Natural killer cell (primary cell): ENCODE data around the gene WFDC6. TPM values are rescaled to one million over a fixed set of nuclear protein-coding genes. Genes with fewer than 3 reads are reported as not detected.

Experiments used
- ATAC-seq, 3 donors: fragments of 150-1000 bp in 2 of 3; fragments of 200-7000 bp in 1 of 3; cut with Tn5 transposase; 1 replicate in 1 of 3; 2 replicates in 2 of 3; pipeline ENCODE4 v1.10.0; 2021; ENCODE audit warnings: mild to moderate bottlenecking in 2 of 3, moderate library complexity in 2 of 3
- DNase-seq, 2 donors: peaks; one replicate each; pipeline versions ENCODE4 v3.0.0 to v3.0.0-alpha.2; 2013 to 2021; ENCODE audit warnings: mixed read lengths in 1 of 2
- H3K27ac ChIP-seq: one replicate; pipeline ENCODE4 v1.5.1; 2013; ENCODE audit warnings: mild to moderate bottlenecking, low read length
- H3K27me3 ChIP-seq: one replicate; pipeline ENCODE4 v1.6.1; 2013; ENCODE audit warnings: low read length; ENCODE audit not compliant: control insufficient read depth, insufficient read depth
- H3K36me3 ChIP-seq: one replicate; pipeline ENCODE4 v1.6.1; 2013; ENCODE audit warnings: low read length; ENCODE audit not compliant: control insufficient read depth, insufficient read depth
- H3K4me1 ChIP-seq: one replicate; pipeline ENCODE4 v1.6.1; 2013; ENCODE audit warnings: low read length; ENCODE audit not compliant: control insufficient read depth, insufficient read depth
- H3K4me3 ChIP-seq: one replicate; pipeline ENCODE4 v1.5.1; 2013; ENCODE audit warnings: low read length
- H3K9me3 ChIP-seq: one replicate; pipeline ENCODE4 v1.6.1; 2013; ENCODE audit warnings: low read length; ENCODE audit not compliant: control insufficient read depth, insufficient read depth
- H3K27ac Mint-ChIP-seq, 2 donors: one replicate each; pipeline ENCODE4 v1.8.0; 2022; ENCODE audit warnings: mild to moderate bottlenecking in 2 of 2, mixed read lengths in 2 of 2, moderate library complexity in 1 of 2
- H3K27me3 Mint-ChIP-seq, 2 donors: one replicate each; pipeline ENCODE4 v1.8.0; 2022; ENCODE audit warnings: low read depth in 2 of 2, mixed read lengths in 2 of 2
- H3K36me3 Mint-ChIP-seq: one replicate; pipeline ENCODE4 v1.8.0; 2022; ENCODE audit warnings: mixed read lengths
- H3K4me1 Mint-ChIP-seq, 2 donors: one replicate each; pipeline ENCODE4 v1.8.0; 2022; ENCODE audit warnings: mixed read lengths in 2 of 2
- H3K4me3 Mint-ChIP-seq: one replicate; pipeline ENCODE4 v1.8.0; 2022; ENCODE audit warnings: mild to moderate bottlenecking, moderate library complexity, mixed read lengths
- H3K9me3 Mint-ChIP-seq, 2 donors: one replicate each; pipeline ENCODE4 v1.8.0; 2022; ENCODE audit warnings: mixed read lengths in 2 of 2
- WGBS: methylation state at CpG from one replicate; pipeline ENCODE4 v1.1.7; 2013; ENCODE audit warnings: missing lambda C conversion rate; ENCODE audit not compliant: insufficient coverage; 5-methylcytosine and 5-hydroxymethylcytosine counted together
- intact Hi-C: fragments of 100-400 bp; cut with micrococcal nuclease; formaldehyde crosslinking; loops from one replicate; pipeline ENCODE4 v1.14.2; 2022
- total RNA-seq, 4 donors: library from RNA; stranded (reverse); fragments of 120-200 nt in 1 of 4; gene quantifications; one replicate each; pipeline versions ENCODE4 v1.2.3 to v1.2.4, GENCODE V29; 2013 to 2022
- TF ChIP-seq, protein P1 (sequence below): fragments of 200-600 bp; IDR thresholded peaks from one replicate; pipeline ENCODE4 v1.8.0; 2022; ENCODE audit warnings: antibody characterized with exemption

WFDC6 gene
- total RNA-seq, 3 donors from 2014 or later (not counting 1 experiment from before 2014, with no cell fraction given): not detected

DNA sequence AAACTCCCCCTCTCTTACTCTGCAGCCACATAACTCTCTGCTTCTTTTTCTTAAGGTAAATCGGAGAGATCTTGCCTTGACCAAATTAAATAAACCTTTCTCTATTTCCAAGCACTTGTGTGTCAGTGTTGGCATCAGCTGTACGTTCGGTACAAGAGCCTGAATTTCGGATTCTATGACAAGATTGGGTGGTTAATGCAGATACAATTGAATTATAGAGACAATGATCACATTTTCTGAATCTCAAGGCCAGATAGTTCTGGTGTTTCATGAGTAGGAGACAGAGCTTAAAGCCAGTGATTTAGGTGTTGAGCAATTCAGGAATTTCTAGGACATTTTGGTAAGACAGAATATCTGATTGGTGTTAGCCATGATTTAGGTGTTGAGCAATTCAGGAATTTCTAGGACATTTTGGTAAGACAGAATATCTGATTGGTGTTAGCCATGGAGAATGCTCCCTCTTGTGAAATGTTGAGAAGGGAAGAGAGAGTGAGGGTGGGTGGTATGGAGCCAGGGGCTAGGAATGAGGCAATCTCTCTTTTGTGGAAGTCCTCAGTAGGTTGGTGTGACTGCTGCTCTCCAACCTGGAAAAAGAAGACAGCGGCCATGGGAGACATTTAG lies 28.9 kb downstream of the WFDC6 start:
- intact Hi-C loops: no loop called here
- Histone ChIP-seq H3K9me3 (no peaks in the 10 kb centered on the region), H3K27me3 (peaks cover 3% of the 10 kb centered on the region), H3K27ac (no peak overlapping the region), H3K4me3 (no peak overlapping the region), H3K4me1 (no peaks in the 10 kb centered on the region), H3K36me3 (no peaks in the 10 kb centered on the region)
- H3K4me3 Mint-ChIP-seq: no peak overlapping the region
- 93% methylated on average over 5 of the region's 5 CpGs for WGBS
- H3K27ac Mint-ChIP-seq: no peak overlapping the region
- DNase-seq: no peak
- no peaks in the 10 kb centered on the region for H3K4me1 Mint-ChIP-seq
- H3K27me3 Mint-ChIP-seq: peaks cover 21 to 53% of the 10 kb centered on the region in 2 donors
- H3K36me3 Mint-ChIP-seq: no peaks in the 10 kb centered on the region
- TF ChIP-seq, protein P1, sequence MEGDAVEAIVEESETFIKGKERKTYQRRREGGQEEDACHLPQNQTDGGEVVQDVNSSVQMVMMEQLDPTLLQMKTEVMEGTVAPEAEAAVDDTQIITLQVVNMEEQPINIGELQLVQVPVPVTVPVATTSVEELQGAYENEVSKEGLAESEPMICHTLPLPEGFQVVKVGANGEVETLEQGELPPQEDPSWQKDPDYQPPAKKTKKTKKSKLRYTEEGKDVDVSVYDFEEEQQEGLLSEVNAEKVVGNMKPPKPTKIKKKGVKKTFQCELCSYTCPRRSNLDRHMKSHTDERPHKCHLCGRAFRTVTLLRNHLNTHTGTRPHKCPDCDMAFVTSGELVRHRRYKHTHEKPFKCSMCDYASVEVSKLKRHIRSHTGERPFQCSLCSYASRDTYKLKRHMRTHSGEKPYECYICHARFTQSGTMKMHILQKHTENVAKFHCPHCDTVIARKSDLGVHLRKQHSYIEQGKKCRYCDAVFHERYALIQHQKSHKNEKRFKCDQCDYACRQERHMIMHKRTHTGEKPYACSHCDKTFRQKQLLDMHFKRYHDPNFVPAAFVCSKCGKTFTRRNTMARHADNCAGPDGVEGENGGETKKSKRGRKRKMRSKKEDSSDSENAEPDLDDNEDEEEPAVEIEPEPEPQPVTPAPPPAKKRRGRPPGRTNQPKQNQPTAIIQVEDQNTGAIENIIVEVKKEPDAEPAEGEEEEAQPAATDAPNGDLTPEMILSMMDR: no peak
- no peaks in the 10 kb centered on the region for H3K9me3 Mint-ChIP-seq
- no peak for ATAC-seq

DNA sequence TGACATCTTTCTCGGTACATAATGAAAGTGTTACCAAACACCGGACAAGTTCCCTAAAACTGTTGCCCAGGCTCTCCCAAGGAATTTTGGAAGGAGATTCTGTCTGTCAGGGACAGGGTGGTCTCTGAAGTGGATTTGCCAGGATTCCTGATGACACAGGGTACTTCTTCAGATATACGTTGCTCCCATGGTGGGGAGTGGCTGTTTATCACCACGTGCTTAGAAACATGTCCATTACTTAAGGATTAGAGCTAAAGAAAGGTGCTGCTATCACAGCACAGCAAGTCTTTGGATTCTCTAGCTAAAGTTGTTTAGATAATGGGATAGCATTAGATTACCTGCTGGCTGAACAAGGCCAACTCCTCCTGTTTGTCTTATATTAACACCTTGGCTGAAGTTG lies 30.2 kb downstream of the WFDC6 start:
- no peak overlapping the region for H3K27ac ChIP-seq
- no peaks in the 10 kb centered on the region for H3K36me3 Mint-ChIP-seq
- DNase-seq (no peak), ATAC-seq (no peak)
- WGBS: 87% methylated on average over 4 of the region's 4 CpGs
- no peak overlapping the region for H3K4me3 ChIP-seq
- H3K4me3 Mint-ChIP-seq: no peak overlapping the region
- H3K9me3 ChIP-seq: no peaks in the 10 kb centered on the region
- no peaks in the 10 kb centered on the region for H3K4me1 Mint-ChIP-seq
- peaks cover 3% of the 10 kb centered on the region for H3K27me3 ChIP-seq
- H3K4me1 ChIP-seq: no peaks in the 10 kb centered on the region
- intact Hi-C loops: no loop called here
- H3K36me3 ChIP-seq: no peaks in the 10 kb centered on the region
- H3K27ac Mint-ChIP-seq: no peak overlapping the region
- H3K27me3 Mint-ChIP-seq: peaks cover 22 to 53% of the 10 kb centered on the region in 2 donors
- H3K9me3 Mint-ChIP-seq: no peaks in the 10 kb centered on the region
- TF ChIP-seq, protein P1: no peak

DNA sequence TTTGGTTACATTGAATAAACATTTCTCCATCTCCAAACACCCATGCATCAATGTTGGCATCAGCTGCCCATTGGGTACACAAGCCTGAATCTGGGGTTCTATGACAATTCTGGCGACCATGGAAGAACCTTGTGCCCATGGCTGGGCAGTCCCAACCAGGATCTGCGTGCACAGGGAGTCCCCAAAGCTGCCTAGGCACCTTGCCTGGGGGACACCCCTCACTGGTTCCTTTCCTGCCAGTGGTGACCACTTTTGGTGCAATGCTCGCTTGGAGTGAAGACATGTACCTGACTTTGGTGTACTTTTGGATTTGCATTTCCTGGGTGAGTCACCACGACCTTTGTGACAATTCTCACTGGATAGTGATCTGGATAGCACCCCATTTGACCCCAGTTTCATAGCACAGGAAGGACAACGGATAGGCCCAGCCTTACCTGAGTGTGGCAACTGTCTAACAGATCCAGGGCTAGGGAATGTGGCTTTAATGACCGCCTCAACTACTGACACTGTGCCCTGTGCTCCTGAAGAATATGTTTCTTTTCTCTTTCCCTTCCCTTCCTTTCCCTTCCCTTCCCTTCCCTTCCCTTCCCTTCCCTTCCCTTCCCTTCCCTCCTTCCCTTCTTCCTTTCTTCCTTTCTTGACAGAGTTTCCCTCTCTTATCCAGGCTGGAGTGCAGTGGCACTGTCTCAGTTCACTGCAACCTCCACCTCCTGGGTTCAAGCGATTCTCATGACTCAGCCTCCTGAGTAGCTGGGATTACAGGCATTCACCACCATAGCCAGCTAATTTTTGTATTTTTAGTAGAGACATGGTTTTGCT lies 31.0 kb downstream of the WFDC6 start:
- ATAC-seq (no peak), DNase-seq (no peak)
- peaks cover 3% of the 10 kb centered on the region for H3K27me3 ChIP-seq
- H3K36me3 ChIP-seq: no peaks in the 10 kb centered on the region
- Mint-ChIP-seq H3K36me3 (no peaks in the 10 kb centered on the region), H3K9me3 (no peaks in the 10 kb centered on the region), H3K27me3 (peaks cover 22 to 52% of the 10 kb centered on the region in 2 donors), H3K27ac (no peak overlapping the region), H3K4me3 (no peak overlapping the region), H3K4me1 (no peaks in the 10 kb centered on the region)
- H3K27ac ChIP-seq: no peak overlapping the region
- TF ChIP-seq, protein P1: no peak
- 75% methylated on average over 7 of the region's 7 CpGs for WGBS
- no peaks in the 10 kb centered on the region for H3K9me3 ChIP-seq
- H3K4me3 ChIP-seq: no peak overlapping the region
- intact Hi-C loops: no loop called here
- no peaks in the 10 kb centered on the region for H3K4me1 ChIP-seq
